ENCODE results near the gene RALB. TPM values are rescaled to one million over a fixed set of nuclear protein-coding genes. Genes with fewer than 3 reads are reported as not detected.

The RALB gene
- polyA plus RNA-seq, 2 donors = 37.1 to 62.4 TPM

DNA sequence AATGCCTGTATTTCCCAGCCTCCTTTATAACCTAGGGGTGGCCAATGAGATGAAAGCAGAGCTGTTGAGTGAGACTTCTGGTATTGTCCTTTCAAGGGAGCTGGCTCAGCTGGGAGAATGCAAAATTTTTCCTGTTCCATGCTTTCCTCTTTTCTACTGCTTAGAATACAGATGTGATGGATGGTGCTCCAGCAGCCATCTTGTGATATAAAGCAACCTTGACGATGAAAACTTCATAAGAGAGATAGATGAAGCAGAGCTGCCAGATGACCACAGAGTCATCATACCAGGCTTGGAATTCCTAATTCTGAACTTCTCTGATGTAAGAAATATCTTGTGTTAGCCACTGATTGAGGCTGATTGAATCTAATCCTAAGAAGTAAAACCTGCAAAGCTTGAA, 81.4 kb downstream of the RALB start:
- no peaks in the 10 kb centered on the region for H3K27me3 ChIP-seq (ENCODE audit: control insufficient read depth in 1 of 2, insufficient read depth in 2 of 2, low read length in 2 of 2)
- H3K27ac ChIP-seq (ENCODE audit: low read depth in 2 of 2, low read length in 1 of 2) = no peak overlapping the region
- H3K36me3 ChIP-seq (ENCODE audit: control insufficient read depth in 2 of 2, insufficient read depth in 2 of 2, low read length in 1 of 2) = no peaks in the 10 kb centered on the region
- no peak overlapping the region for H3K4me3 ChIP-seq (ENCODE audit: low read depth in 1 of 2, low read length in 2 of 2)
- no peaks in the 10 kb centered on the region for H3K4me1 ChIP-seq (ENCODE audit: control insufficient read depth in 2 of 2, insufficient read depth in 2 of 2, low read length in 1 of 2)
- H3K9me3 ChIP-seq (ENCODE audit: control insufficient read depth in 2 of 2, insufficient read depth in 1 of 2, low read depth in 1 of 2, low read length in 1 of 2) = no peaks in the 10 kb centered on the region
- 96 to 97% methylated on average over 1 of the region's 1 CpG for WGBS, 2 donors

DNA sequence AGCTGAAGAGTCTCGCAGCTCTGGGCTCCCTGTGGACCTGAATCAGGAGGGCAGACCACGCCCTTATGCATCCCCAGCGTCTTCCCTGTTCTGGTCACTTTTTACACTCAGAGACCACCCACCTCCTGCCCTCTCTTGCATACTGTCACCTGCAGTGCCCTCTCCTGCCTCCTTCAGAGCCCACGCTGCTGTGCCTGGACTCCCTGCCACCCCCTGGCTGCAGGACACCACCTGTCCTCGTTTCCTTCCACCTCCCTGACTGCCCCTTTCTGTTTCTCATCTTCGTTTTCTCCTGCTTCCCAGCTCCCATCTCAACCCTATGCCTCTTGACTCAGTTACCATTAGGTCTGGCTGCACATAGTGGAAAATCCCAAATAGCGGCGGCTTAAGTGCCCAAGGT, 84.1 kb downstream of the RALB start:
- H3K36me3 ChIP-seq (ENCODE audit: control insufficient read depth in 2 of 2, insufficient read depth in 2 of 2, low read length in 1 of 2) = no peaks in the 10 kb centered on the region
- WGBS, 2 donors = 78 to 86% methylated on average over 8 of the region's 8 CpGs
- H3K27me3 ChIP-seq (ENCODE audit: control insufficient read depth in 1 of 2, insufficient read depth in 2 of 2, low read length in 2 of 2) = no peaks in the 10 kb centered on the region
- H3K4me1 ChIP-seq (ENCODE audit: control insufficient read depth in 2 of 2, insufficient read depth in 2 of 2, low read length in 1 of 2) = no peaks in the 10 kb centered on the region
- no peak overlapping the region for H3K27ac ChIP-seq (ENCODE audit: low read depth in 2 of 2, low read length in 1 of 2)
- H3K9me3 ChIP-seq (ENCODE audit: control insufficient read depth in 2 of 2, insufficient read depth in 1 of 2, low read depth in 1 of 2, low read length in 1 of 2) = no peaks in the 10 kb centered on the region
- no peak overlapping the region for H3K4me3 ChIP-seq (ENCODE audit: low read depth in 1 of 2, low read length in 2 of 2)

DNA sequence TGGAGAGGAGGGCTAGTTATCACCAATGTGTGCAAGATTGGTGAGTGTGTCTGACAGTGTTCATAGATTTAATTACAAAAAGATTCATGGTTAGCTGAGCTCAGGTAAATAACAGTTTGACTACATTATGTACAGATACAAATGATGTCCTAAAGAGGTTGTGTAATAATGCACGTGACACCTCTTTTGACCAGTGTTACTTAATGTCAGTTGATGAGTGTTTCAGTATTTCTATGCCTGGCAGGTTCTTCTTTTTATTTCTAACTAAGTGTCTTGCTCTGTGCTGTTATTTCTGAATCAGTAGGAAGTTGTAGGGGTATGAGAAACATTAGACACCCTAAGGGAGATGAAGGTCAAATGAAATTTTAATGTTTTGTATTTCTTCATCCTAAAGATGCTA, 85.4 kb downstream of the RALB start:
- Histone ChIP-seq H3K36me3 (ENCODE audit: control insufficient read depth in 2 of 2, insufficient read depth in 2 of 2, low read length in 1 of 2) (no peaks in the 10 kb centered on the region), H3K4me3 (ENCODE audit: low read depth in 1 of 2, low read length in 2 of 2) (no peak overlapping the region), H3K4me1 (ENCODE audit: control insufficient read depth in 2 of 2, insufficient read depth in 2 of 2, low read length in 1 of 2) (no peaks in the 10 kb centered on the region), H3K9me3 (ENCODE audit: control insufficient read depth in 2 of 2, insufficient read depth in 1 of 2, low read depth in 1 of 2, low read length in 1 of 2) (no peaks in the 10 kb centered on the region), H3K27ac (ENCODE audit: low read depth in 2 of 2, low read length in 1 of 2) (no peak overlapping the region), H3K27me3 (ENCODE audit: control insufficient read depth in 1 of 2, insufficient read depth in 2 of 2, low read length in 2 of 2) (peaks cover 0 to 5% of the 10 kb centered on the region in 2 donors)
- 66 to 71% methylated on average over 1 of the region's 1 CpG for WGBS, 2 donors

DNA sequence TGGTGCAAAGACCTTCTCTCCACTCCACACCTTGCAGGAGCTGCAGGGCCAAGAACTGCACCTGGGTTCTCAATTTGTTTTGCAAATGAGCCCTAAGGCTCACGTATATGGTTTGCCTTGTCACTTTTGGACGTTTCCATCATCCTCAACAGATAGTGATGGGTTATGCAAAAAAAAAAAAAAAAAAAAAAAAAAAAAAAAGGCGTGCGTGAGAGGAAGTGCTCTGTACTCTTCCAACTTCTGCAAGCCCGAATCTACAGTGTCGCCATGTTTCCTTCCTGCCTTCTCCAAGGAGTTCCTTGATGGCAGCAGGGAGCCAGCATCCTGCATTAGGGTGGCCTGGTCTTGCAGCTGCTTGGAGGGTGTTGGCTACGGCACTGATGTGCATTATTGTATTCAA, 89.3 kb downstream of the RALB start:
- WGBS, 2 donors = 64 to 66% methylated on average over 7 of the region's 7 CpGs

DNA sequence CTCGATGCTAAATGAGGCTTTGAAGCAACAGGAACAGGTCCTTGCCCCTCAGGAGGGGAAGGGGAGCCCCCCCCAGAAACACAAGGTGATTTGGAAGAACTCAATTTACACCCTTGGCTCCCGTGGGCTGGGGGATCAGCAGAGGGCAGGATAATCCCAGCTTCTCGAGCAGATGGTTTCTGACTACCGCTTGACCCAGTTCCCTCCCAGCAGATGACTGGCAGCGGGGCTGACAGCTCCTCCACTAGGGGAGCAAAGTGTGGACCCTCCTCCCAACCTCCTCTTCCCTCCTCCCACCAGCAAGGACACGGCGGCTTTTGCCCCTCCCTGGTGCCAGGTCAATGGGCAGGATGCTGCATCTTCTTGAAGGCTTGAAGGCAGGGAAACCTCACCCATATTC, 89.8 kb downstream of the RALB start:
- H3K27me3 ChIP-seq (ENCODE audit: control insufficient read depth in 1 of 2, insufficient read depth in 2 of 2, low read length in 2 of 2) = peaks cover 0 to 19% of the 10 kb centered on the region in 2 donors
- no peak overlapping the region for H3K4me3 ChIP-seq (ENCODE audit: low read depth in 1 of 2, low read length in 2 of 2)
- H3K36me3 ChIP-seq (ENCODE audit: control insufficient read depth in 2 of 2, insufficient read depth in 2 of 2, low read length in 1 of 2) = no peaks in the 10 kb centered on the region
- H3K4me1 ChIP-seq (ENCODE audit: control insufficient read depth in 2 of 2, insufficient read depth in 2 of 2, low read length in 1 of 2) = peaks cover 4 to 12% of the 10 kb centered on the region in 2 donors
- no peak overlapping the region for H3K27ac ChIP-seq (ENCODE audit: low read depth in 2 of 2, low read length in 1 of 2)
- 39 to 43% methylated on average over 7 of the region's 7 CpGs for WGBS, 2 donors
- no peaks in the 10 kb centered on the region for H3K9me3 ChIP-seq (ENCODE audit: control insufficient read depth in 2 of 2, insufficient read depth in 1 of 2, low read depth in 1 of 2, low read length in 1 of 2)

More for the DNA sequence above, 89.3 kb downstream of the RALB start:
- Histone ChIP-seq H3K4me1 (ENCODE audit: control insufficient read depth in 2 of 2, insufficient read depth in 2 of 2, low read length in 1 of 2) (peaks cover 4 to 12% of the 10 kb centered on the region in 2 donors), H3K36me3 (ENCODE audit: control insufficient read depth in 2 of 2, insufficient read depth in 2 of 2, low read length in 1 of 2) (no peaks in the 10 kb centered on the region), H3K27me3 (ENCODE audit: control insufficient read depth in 1 of 2, insufficient read depth in 2 of 2, low read length in 2 of 2) (peaks cover 0 to 19% of the 10 kb centered on the region in 2 donors), H3K9me3 (ENCODE audit: control insufficient read depth in 2 of 2, insufficient read depth in 1 of 2, low read depth in 1 of 2, low read length in 1 of 2) (no peaks in the 10 kb centered on the region), H3K27ac (ENCODE audit: low read depth in 2 of 2, low read length in 1 of 2) (no peak overlapping the region), H3K4me3 (ENCODE audit: low read depth in 1 of 2, low read length in 2 of 2) (no peak overlapping the region)

DNA sequence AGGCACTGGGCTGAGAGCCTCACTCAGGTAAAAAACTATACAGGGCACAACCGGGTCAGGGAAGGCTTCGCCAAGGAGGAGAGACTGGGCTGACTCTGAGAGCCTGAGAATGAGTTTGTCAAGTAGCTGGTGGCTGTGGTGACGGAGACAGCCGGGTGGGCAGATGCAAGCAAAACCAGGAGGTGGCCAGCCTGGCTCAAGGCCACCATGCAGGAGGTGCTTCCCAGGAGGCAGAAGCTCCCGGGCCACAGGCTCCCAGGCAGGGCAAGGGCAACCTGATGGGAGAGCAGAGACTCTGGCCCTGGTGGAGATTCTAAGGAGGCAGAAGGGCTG, 90.4 kb downstream of the RALB start:
- no peaks in the 10 kb centered on the region for H3K9me3 ChIP-seq (ENCODE audit: control insufficient read depth in 2 of 2, insufficient read depth in 1 of 2, low read depth in 1 of 2, low read length in 1 of 2)
- H3K27me3 ChIP-seq (ENCODE audit: control insufficient read depth in 1 of 2, insufficient read depth in 2 of 2, low read length in 2 of 2) = peaks cover 0 to 19% of the 10 kb centered on the region in 2 donors
- H3K4me3 ChIP-seq (ENCODE audit: low read depth in 1 of 2, low read length in 2 of 2) = no peak overlapping the region
- WGBS, 2 donors = 19 to 22% methylated on average over 5 of the region's 5 CpGs
- no peaks in the 10 kb centered on the region for H3K36me3 ChIP-seq (ENCODE audit: control insufficient read depth in 2 of 2, insufficient read depth in 2 of 2, low read length in 1 of 2)
- H3K27ac ChIP-seq (ENCODE audit: low read depth in 2 of 2, low read length in 1 of 2) = no peak overlapping the region
- H3K4me1 ChIP-seq (ENCODE audit: control insufficient read depth in 2 of 2, insufficient read depth in 2 of 2, low read length in 1 of 2) = peaks cover 4 to 12% of the 10 kb centered on the region in 2 donors

DNA sequence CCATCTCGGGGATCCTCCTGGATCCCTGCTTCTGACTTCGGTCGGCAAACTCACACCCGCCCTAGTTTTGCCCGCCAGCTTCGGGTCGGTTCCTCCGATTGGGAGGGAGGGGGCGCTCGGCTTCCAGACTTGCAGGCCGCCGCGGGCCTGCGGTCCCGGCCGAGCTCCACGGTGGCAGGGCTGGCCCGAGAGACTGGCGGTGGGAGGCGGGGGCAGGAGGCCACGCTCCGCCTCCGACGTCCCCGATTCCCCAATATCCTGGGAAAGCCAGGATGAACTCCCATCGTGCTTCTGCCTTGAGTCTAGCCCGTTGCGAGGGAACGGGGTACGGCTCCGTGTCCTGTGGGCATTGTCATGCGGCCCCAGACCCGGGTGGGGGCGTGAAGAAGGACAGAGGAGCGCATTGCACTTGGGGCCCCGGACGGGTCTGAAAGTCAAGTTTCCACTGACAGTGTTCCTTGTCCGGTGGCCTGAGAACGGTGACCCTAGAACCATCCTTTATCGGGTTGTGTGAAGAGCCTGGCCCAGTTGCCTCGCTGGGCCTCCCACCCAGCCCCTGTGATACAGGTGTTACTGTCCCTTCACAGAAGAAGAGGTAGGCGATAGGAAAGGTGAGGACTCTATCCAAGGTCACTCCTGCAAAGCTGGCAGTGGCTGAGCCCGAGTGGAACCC, 90.9 kb downstream of the RALB start:
- H3K27ac ChIP-seq (ENCODE audit: low read depth in 2 of 2, low read length in 1 of 2) = no peak overlapping the region
- no peaks in the 10 kb centered on the region for H3K9me3 ChIP-seq (ENCODE audit: control insufficient read depth in 2 of 2, insufficient read depth in 1 of 2, low read depth in 1 of 2, low read length in 1 of 2)
- no peak overlapping the region for H3K4me3 ChIP-seq (ENCODE audit: low read depth in 1 of 2, low read length in 2 of 2)
- peaks cover 0 to 19% of the 10 kb centered on the region in 2 donors for H3K27me3 ChIP-seq (ENCODE audit: control insufficient read depth in 1 of 2, insufficient read depth in 2 of 2, low read length in 2 of 2)
- peaks cover 4 to 12% of the 10 kb centered on the region in 2 donors for H3K4me1 ChIP-seq (ENCODE audit: control insufficient read depth in 2 of 2, insufficient read depth in 2 of 2, low read length in 1 of 2)
- WGBS, 2 donors = 5% methylated on average over 43 of the region's 43 CpGs
- H3K36me3 ChIP-seq (ENCODE audit: control insufficient read depth in 2 of 2, insufficient read depth in 2 of 2, low read length in 1 of 2) = no peaks in the 10 kb centered on the region

Other genes with a start within 250 kb of the RALB start
- gene EPB41L5, start 239.8 kb upstream of the RALB start, polyA plus RNA-seq = 1 to 10 TPM; 4.1 to 8.9 TPM
- gene TMEM185B, start 29.5 kb upstream of the RALB start, polyA plus RNA-seq = 1 to 10 TPM; 3.6 to 8.8 TPM
- 1 to 10 TPM in 1 of 2 donors, under 1 TPM in 1; 0.51 to 1.6 TPM for gene INHBB, start 93.3 kb downstream of the RALB start, polyA plus RNA-seq